NCI-H510A (cell line): ENCODE measurements around the gene B3GNT7.
A peak's percentile ranks its signal among the peaks of the same experiment; 100 is the strongest.
"Not testable (repeated sequence)": the region's sequence is repeated elsewhere in the genome, so short reads cannot be mapped to it uniquely, and the experiment has no call there.

Experiments used
- DNase-seq: peaks from one replicate; lab custom pipeline; 2025; lab: John Stamatoyannopoulos, UW

The B3GNT7 gene

GRCh38 chr2:231401101-231401500, 5.6 kb downstream of the B3GNT7 start:
- not testable (repeated sequence) for DNase-seq

GRCh38 chr2:231403421-231404182, 8.1 kb downstream of the B3GNT7 start:
- DNase-seq = peak; percentile 31

- DNase-seq = not testable (repeated sequence)
Measured at GRCh38 chr2:231404183-231404578, 8.7 kb downstream of the B3GNT7 start.

- DNase-seq = not testable (repeated sequence)
Measured at GRCh38 chr2:231405601-231406367, 10.3 kb downstream of the B3GNT7 start.

GRCh38 chr2:231407686-231408085, 12.2 kb downstream of the B3GNT7 start:
- not testable (repeated sequence) for DNase-seq

- not testable (repeated sequence) for DNase-seq
Measured at GRCh38 chr2:231408304-231408703, 12.8 kb downstream of the B3GNT7 start.

GRCh38 chr2:231409776-231410175, 14.3 kb downstream of the B3GNT7 start:
- no peak for DNase-seq

GRCh38 chr2:231410293-231411004, 14.9 kb downstream of the B3GNT7 start:
- DNase-seq = no peak

GRCh38 chr2:231411237-231411636, 15.7 kb downstream of the B3GNT7 start:
- DNase-seq = no peak

GRCh38 chr2:231411831-231412617, 16.5 kb downstream of the B3GNT7 start:
- peak; percentile 94 for DNase-seq

- DNase-seq = no peak
Measured at GRCh38 chr2:231412618-231412963, 17.1 kb downstream of the B3GNT7 start.

- DNase-seq = no peak
Measured at GRCh38 chr2:231413456-231413855, 17.9 kb downstream of the B3GNT7 start.

- DNase-seq = no peak
Measured at GRCh38 chr2:231413921-231414476, 18.5 kb downstream of the B3GNT7 start.

GRCh38 chr2:231415029-231415428, 19.5 kb downstream of the B3GNT7 start:
- no peak for DNase-seq

- no peak for DNase-seq
Measured at GRCh38 chr2:231418820-231419640, 23.5 kb downstream of the B3GNT7 start.

GRCh38 chr2:231421051-231421580, 25.6 kb downstream of the B3GNT7 start:
- DNase-seq = no peak

GRCh38 chr2:231422056-231422455, 26.5 kb downstream of the B3GNT7 start:
- no peak for DNase-seq

GRCh38 chr2:231423176-231423575, 27.7 kb downstream of the B3GNT7 start:
- DNase-seq = no peak

- no peak for DNase-seq
Measured at GRCh38 chr2:231425291-231425810, 29.8 kb downstream of the B3GNT7 start.
